ENCODE measurements around the gene NAA25. TPM values are rescaled to one million over a fixed set of nuclear protein-coding genes. Genes with fewer than 3 reads are reported as not detected.
A peak's percentile ranks its signal among the peaks of the same experiment; 100 is the strongest.
"Not testable (repeated sequence)": the region's sequence is repeated elsewhere in the genome, so short reads cannot be mapped to it uniquely, and the experiment has no call there.

NAA25 gene
- total and polyA plus RNA-seq, 9 donors, result 5.7 to 36.9 (median 23.6) TPM

- intact Hi-C loops (cut with DNase I), result no loop called here
- TF ChIP-seq, protein P1, sequence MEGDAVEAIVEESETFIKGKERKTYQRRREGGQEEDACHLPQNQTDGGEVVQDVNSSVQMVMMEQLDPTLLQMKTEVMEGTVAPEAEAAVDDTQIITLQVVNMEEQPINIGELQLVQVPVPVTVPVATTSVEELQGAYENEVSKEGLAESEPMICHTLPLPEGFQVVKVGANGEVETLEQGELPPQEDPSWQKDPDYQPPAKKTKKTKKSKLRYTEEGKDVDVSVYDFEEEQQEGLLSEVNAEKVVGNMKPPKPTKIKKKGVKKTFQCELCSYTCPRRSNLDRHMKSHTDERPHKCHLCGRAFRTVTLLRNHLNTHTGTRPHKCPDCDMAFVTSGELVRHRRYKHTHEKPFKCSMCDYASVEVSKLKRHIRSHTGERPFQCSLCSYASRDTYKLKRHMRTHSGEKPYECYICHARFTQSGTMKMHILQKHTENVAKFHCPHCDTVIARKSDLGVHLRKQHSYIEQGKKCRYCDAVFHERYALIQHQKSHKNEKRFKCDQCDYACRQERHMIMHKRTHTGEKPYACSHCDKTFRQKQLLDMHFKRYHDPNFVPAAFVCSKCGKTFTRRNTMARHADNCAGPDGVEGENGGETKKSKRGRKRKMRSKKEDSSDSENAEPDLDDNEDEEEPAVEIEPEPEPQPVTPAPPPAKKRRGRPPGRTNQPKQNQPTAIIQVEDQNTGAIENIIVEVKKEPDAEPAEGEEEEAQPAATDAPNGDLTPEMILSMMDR (IDR thresholded peaks at IDR 0.05), result no peak
- no peak for TF ChIP-seq POLR2A (IDR thresholded peaks at IDR 0.05)
- TF ChIP-seq EP300 (IDR thresholded peaks at IDR 0.05), result no peak
- H3K36me3 ChIP-seq, result no peaks in the 10 kb centered on the region
- peak; percentile 48 to 73 (median 59) for DNase-seq
- no peaks in the 10 kb centered on the region for H3K9me3 ChIP-seq
- no peak overlapping the region for H3K27ac ChIP-seq
- H3K4me1 ChIP-seq (ENCODE audit: insufficient read depth), result no peaks in the 10 kb centered on the region
- H3K27me3 ChIP-seq, result no peaks in the 10 kb centered on the region
- 29 to 40% (median 34%) methylated on average over 7 of the region's 7 CpGs for WGBS, 3 donors
- H3K4me3 ChIP-seq, result no peak overlapping the region
These were observed 7.9 kb upstream of the NAA25 start for GRCh38 chr12:112116232-112117060.

GRCh38 chr12:112115259-112116045 lies 6.9 kb upstream of the NAA25 start:
- intact Hi-C loops (cut with DNase I), result no loop called here
- WGBS, 3 donors, result 86% methylated on average over 6 of the region's 6 CpGs
- Histone ChIP-seq H3K4me3 (no peak overlapping the region), H3K36me3 (no peaks in the 10 kb centered on the region), H3K4me1 (ENCODE audit: insufficient read depth) (no peaks in the 10 kb centered on the region), H3K9me3 (no peaks in the 10 kb centered on the region), H3K27ac (no peak overlapping the region), H3K27me3 (no peaks in the 10 kb centered on the region)
- DNase-seq, result no peak
- TF ChIP-seq EP300 (IDR thresholded peaks at IDR 0.05) (no peak), POLR2A (IDR thresholded peaks at IDR 0.05) (no peak)
- TF ChIP-seq, protein P1 (IDR thresholded peaks at IDR 0.05), result no peak

- no peak for DNase-seq
- TF ChIP-seq, protein P1 (IDR thresholded peaks at IDR 0.05), result no peak
- TF ChIP-seq EP300 (IDR thresholded peaks at IDR 0.05) (no peak), POLR2A (IDR thresholded peaks at IDR 0.05) (no peak)
- no peaks in the 10 kb centered on the region for H3K4me1 ChIP-seq (ENCODE audit: insufficient read depth)
- WGBS, 3 donors, result 91 to 93% (median 91%) methylated on average over 6 of the region's 6 CpGs
- H3K9me3 ChIP-seq, result no peaks in the 10 kb centered on the region
- H3K4me3 ChIP-seq, result no peak overlapping the region
- no peaks in the 10 kb centered on the region for H3K27me3 ChIP-seq
- intact Hi-C loops (cut with DNase I), result no loop called here
- no peaks in the 10 kb centered on the region for H3K36me3 ChIP-seq
- H3K27ac ChIP-seq, result no peak overlapping the region
These were observed 4.0 kb upstream of the NAA25 start for GRCh38 chr12:112112409-112113133.

DNA sequence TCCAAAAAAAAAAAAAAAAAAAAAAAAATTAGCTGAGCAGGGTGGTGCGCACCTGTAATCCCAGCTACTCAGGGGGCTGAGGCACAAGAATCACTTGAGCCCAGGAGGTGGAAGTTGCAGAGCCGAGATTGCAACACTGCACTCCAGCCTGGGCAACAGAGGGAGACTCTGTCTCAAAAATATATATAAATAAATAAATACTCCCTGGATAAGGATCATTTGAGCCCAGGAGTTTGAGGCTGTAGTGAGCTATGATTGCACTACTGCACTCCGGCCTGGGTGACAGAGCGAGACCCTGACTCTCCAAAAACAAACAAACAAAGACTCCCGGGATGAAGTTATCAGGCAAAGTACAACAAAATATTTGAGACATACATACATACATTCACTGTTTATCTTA lies 3.3 kb upstream of the NAA25 start:
- Histone ChIP-seq H3K27me3 (no peaks in the 10 kb centered on the region), H3K4me3 (no peak overlapping the region), H3K36me3 (no peaks in the 10 kb centered on the region), H3K27ac (no peak overlapping the region), H3K4me1 (ENCODE audit: insufficient read depth) (peaks cover 2% of the 10 kb centered on the region), H3K9me3 (no peaks in the 10 kb centered on the region)
- peak in 1 of 5 donors; percentile 9 for DNase-seq
- 75 to 77% (median 76%) methylated on average over 5 of the region's 5 CpGs for WGBS, 3 donors
- intact Hi-C loops (cut with DNase I), result no loop called here
- no peak for TF ChIP-seq EP300 (IDR thresholded peaks at IDR 0.05)
- TF ChIP-seq, protein P1 (IDR thresholded peaks at IDR 0.05), result no peak
- TF ChIP-seq POLR2A (IDR thresholded peaks at IDR 0.05), result no peak

DNA sequence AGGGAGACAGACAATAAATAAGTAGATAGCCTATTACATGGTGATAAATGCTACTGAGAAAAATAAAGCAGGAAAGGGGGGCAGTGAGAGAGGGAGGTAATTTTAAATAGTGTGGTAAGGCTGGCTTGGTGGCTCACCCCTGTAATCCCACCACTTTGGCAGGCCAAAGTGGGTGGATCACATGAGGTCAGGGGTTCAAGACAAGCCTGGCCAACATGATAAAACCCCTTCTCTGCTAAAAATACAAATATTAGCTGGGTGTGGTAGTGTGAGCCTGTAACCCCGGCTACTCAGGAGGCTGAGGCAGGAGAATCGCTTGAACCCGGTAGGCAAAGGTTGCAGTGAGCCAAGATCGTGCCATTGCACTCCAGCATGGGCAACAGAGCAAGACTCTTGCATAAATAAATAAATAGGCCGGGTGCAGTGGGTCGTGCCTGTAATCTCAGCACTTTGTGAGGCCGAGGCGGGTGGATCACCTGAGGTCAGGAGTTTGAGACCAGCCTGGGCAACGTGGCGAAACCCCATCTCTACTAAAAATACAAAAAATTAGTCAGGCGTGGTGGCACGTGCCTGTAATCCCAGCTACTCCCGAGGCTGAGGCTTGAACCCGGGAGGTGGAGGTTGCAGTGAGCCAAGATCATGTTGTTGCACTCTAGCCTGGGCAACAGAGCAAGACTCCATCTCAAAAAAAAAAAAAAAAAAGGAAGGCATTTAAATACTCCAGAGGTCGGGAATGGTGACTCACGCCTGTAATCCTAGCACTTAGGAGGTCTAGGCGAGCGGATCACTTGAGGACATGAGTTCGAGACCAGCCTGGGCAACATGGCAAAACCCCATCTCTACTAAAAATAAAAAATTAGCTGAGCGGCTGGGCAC lies 2.4 kb upstream of the NAA25 start:
- H3K9me3 ChIP-seq; H3K27me3 ChIP-seq; H3K27ac ChIP-seq; H3K4me3 ChIP-seq; H3K36me3 ChIP-seq; H3K4me1 ChIP-seq (ENCODE audit: insufficient read depth); intact Hi-C loops (cut with DNase I): not testable (repeated sequence)
- peak in 1 of 5 donors; percentile 6 for DNase-seq
- WGBS, 3 donors, result 88% methylated on average over 20 of the region's 20 CpGs

All from ovary (tissue), 9 donors.